WTC11 (cell line): ENCODE measurements around the gene NRF1. TPM values are rescaled to one million over a fixed set of nuclear protein-coding genes. Genes with fewer than 3 reads are reported as not detected.

Source experiments
- ATAC-seq: fragments of 200-7000 bp; cut with Tn5 transposase; 2 replicates; pipeline ENCODE4 v1.10.0; 2021; ENCODE audit warnings: mild to moderate bottlenecking, moderate library complexity
- CTCF ChIA-PET: fragments of 300-600 bp; sonication (Branson Sonifier 250); formaldehyde crosslinking; loops from one replicate; lab custom pipeline; 2021; ENCODE audit warnings: antibody characterized with exemption; lab: Charles Lee
- POLR2A ChIA-PET: fragments of 350-600 bp; sonication (Branson Sonifier 250); formaldehyde crosslinking; loops from one replicate; lab custom pipeline; 2021; ENCODE audit warnings: antibody characterized with exemption; lab: Charles Lee
- DNase-seq: peaks from one replicate; pipeline ENCODE4 v3.0.0; 2021; ENCODE audit warnings: low spot score
- H3K27ac Mint-ChIP-seq: 2 replicates; pipeline ENCODE4 v1.8.0; 2021; ENCODE audit warnings: mixed read lengths
- H3K27me3 Mint-ChIP-seq: 2 replicates; pipeline ENCODE4 v1.8.0; 2021; ENCODE audit warnings: low read depth, mild to moderate bottlenecking, moderate library complexity, mixed read lengths
- H3K36me3 Mint-ChIP-seq: 2 replicates; pipeline ENCODE4 v1.8.0; 2021; ENCODE audit warnings: mixed read lengths
- H3K4me1 Mint-ChIP-seq: 2 replicates; pipeline ENCODE4 v1.8.0; 2022; ENCODE audit warnings: mixed read lengths
- H3K4me3 Mint-ChIP-seq: 2 replicates; pipeline ENCODE4 v1.8.0; 2021; ENCODE audit warnings: mild to moderate bottlenecking, moderate library complexity, mixed read lengths
- H3K9me3 Mint-ChIP-seq: 2 replicates; pipeline ENCODE4 v1.8.0; 2021; ENCODE audit warnings: mixed read lengths
- ATF1 ChIP-seq: sonication (generic); formaldehyde crosslinking; IDR thresholded peaks from 2 replicates; pipeline ENCODE4 v1.8.1; 2023; ENCODE audit warnings: mild to moderate bottlenecking, moderate library complexity, missing genetic modification reagents
- CREM ChIP-seq: sonication (generic); formaldehyde crosslinking; IDR thresholded peaks from 2 replicates; pipeline ENCODE4 v1.8.1; 2022; ENCODE audit warnings: mild to moderate bottlenecking, missing genetic modification reagents, moderate library complexity
- ELF4 ChIP-seq: sonication (generic); formaldehyde crosslinking; IDR thresholded peaks from 2 replicates; pipeline ENCODE4 v1.8.1; 2022; ENCODE audit warnings: low read depth, mild to moderate bottlenecking, moderate library complexity, missing genetic modification reagents
- EMX1 ChIP-seq: fragments of 250-450 bp; sonication (Bioruptor Pico); IDR thresholded peaks from 2 replicates; pipeline ENCODE4 v1.8.0; 2021; ENCODE audit warnings: mild to moderate bottlenecking
- FOXJ3 ChIP-seq: sonication (generic); formaldehyde crosslinking; IDR thresholded peaks from 2 replicates; pipeline ENCODE4 v1.9.0; 2021; ENCODE audit warnings: missing genetic modification reagents, mild to moderate bottlenecking, borderline replicate concordance
- MYBL2 ChIP-seq: sonication (generic); formaldehyde crosslinking; IDR thresholded peaks from 2 replicates; pipeline ENCODE4 v1.8.1; 2023; ENCODE audit warnings: mild to moderate bottlenecking, moderate library complexity, missing genetic modification reagents
- RELA ChIP-seq: sonication (generic); formaldehyde crosslinking; IDR thresholded peaks from 2 replicates; pipeline ENCODE4 v1.8.1; 2022; ENCODE audit warnings: missing genetic modification reagents, mild to moderate bottlenecking, borderline replicate concordance
- SMAD3 ChIP-seq: sonication (generic); formaldehyde crosslinking; IDR thresholded peaks from 2 replicates; pipeline ENCODE4 v1.8.0; 2022; ENCODE audit warnings: missing genetic modification reagents, mild to moderate bottlenecking, borderline replicate concordance
- SMAD4 ChIP-seq: sonication (generic); formaldehyde crosslinking; IDR thresholded peaks from 2 replicates; pipeline ENCODE4 v1.8.0; 2022; ENCODE audit warnings: mild to moderate bottlenecking, missing genetic modification reagents
- ZNF138 ChIP-seq: sonication (generic); formaldehyde crosslinking; conservative IDR thresholded peaks from 2 replicates; pipeline ENCODE4 v1.8.1; 2022; ENCODE audit warnings: mild to moderate bottlenecking, moderate library complexity, missing genetic modification reagents
- ZNF219 ChIP-seq: sonication (generic); formaldehyde crosslinking; IDR thresholded peaks from 2 replicates; pipeline ENCODE4 v1.8.0; 2023; ENCODE audit warnings: missing genetic modification reagents, mild to moderate bottlenecking, borderline replicate concordance
- ZNF232 ChIP-seq: sonication (generic); formaldehyde crosslinking; IDR thresholded peaks from 2 replicates; pipeline ENCODE4 v1.8.0; 2022; ENCODE audit warnings: mild to moderate bottlenecking, missing genetic modification reagents
- total RNA-seq: library from RNA; stranded (reverse); gene quantifications from 3 replicates; pipeline ENCODE4 v1.2.3, GENCODE V29; 2021
- TF ChIP-seq, protein P1 (sequence below): fragments of 250-450 bp; sonication (Bioruptor Pico); IDR thresholded peaks from 2 replicates; pipeline ENCODE4 v2.1.2; 2022; ENCODE audit warnings: mild to moderate bottlenecking, moderate library complexity
- TF ChIP-seq, protein P2 (sequence below): sonication (generic); formaldehyde crosslinking; IDR thresholded peaks from 2 replicates; pipeline ENCODE4 v1.8.0; 2022; ENCODE audit warnings: mild to moderate bottlenecking, missing genetic modification reagents
- TF ChIP-seq, protein P3 (sequence below): sonication (generic); formaldehyde crosslinking; IDR thresholded peaks from 2 replicates; pipeline ENCODE4 v1.8.1; 2022; ENCODE audit warnings: low read depth, mild to moderate bottlenecking, moderate library complexity, missing genetic modification reagents, borderline replicate concordance
- TF ChIP-seq, protein P4 (sequence below): sonication (generic); formaldehyde crosslinking; IDR thresholded peaks from 2 replicates; pipeline ENCODE4 v1.8.1; 2022; ENCODE audit warnings: missing genetic modification reagents, borderline replicate concordance
- TF ChIP-seq, protein P5 (sequence below): fragments of 250-450 bp; sonication (Bioruptor Pico); conservative IDR thresholded peaks from 2 replicates; pipeline ENCODE4 v1.9.0; 2021; ENCODE audit warnings: mild to moderate bottlenecking
- TF ChIP-seq, protein P6 (sequence below): sonication (generic); formaldehyde crosslinking; IDR thresholded peaks from 2 replicates; pipeline ENCODE4 v1.8.0; 2022; ENCODE audit warnings: mild to moderate bottlenecking, missing genetic modification reagents

NRF1 gene
- total RNA-seq, 1 experiment from 2014 or later = 16.4 TPM

DNA sequence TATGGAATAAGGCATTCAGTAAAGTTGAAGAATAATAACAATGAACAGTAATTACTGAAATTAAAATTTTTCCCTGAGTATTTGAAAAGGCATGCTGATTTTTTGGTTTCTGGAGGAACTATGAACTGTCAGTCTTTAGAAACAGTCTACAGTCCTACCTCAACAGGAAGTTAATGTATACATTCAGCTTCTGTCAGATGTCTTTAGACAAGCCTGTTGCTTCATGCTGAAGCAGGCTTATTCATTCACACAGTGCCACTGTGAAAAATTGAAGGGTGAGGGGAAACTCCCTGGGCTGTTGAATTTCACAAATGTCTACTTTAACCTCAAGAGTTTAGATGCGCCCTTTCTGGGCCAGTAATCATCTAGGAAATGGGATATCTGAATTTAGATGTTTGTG lies 3.5 kb downstream of the NRF1 start (continued):
- TF ChIP-seq, protein P1, sequence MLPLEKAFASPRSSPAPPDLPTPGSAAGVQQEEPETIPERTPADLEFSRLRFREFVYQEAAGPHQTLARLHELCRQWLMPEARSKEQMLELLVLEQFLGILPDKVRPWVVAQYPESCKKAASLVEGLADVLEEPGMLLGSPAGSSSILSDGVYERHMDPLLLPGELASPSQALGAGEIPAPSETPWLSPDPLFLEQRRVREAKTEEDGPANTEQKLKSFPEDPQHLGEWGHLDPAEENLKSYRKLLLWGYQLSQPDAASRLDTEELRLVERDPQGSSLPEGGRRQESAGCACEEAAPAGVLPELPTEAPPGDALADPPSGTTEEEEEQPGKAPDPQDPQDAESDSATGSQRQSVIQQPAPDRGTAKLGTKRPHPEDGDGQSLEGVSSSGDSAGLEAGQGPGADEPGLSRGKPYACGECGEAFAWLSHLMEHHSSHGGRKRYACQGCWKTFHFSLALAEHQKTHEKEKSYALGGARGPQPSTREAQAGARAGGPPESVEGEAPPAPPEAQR = no peak
- TF ChIP-seq, protein P2, sequence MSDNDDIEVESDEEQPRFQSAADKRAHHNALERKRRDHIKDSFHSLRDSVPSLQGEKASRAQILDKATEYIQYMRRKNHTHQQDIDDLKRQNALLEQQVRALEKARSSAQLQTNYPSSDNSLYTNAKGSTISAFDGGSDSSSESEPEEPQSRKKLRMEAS (CRISPR knock-in tag) = no peak
- TF ChIP-seq SMAD4 (CRISPR knock-in tag) (no peak), ELF4 (CRISPR knock-in tag) (no peak)
- TF ChIP-seq, protein P3, sequence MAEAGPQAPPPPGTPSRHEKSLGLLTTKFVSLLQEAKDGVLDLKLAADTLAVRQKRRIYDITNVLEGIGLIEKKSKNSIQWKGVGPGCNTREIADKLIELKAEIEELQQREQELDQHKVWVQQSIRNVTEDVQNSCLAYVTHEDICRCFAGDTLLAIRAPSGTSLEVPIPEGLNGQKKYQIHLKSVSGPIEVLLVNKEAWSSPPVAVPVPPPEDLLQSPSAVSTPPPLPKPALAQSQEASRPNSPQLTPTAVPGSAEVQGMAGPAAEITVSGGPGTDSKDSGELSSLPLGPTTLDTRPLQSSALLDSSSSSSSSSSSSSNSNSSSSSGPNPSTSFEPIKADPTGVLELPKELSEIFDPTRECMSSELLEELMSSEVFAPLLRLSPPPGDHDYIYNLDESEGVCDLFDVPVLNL (CRISPR knock-in tag) = no peak
- TF ChIP-seq, all 79 proteins: peak for 0

DNA sequence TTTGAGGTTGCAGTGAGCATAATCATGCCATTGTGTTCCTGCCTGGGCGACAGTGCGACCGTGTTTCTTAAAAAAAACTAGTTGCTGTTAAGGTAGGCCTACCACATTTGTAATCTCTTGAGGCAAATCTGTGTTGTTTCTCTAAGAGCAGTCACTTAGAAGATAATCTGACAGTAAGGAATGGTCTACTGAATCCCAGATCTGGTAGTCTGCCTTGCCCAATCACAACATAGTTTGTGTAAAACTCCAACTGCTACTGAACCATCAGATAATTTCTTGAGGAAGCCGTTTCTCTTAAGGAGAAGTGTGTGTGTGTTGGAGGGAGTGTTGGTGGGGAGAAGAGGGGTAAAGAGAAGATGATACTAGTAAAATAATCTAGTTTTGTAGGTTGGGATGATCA lies 5.0 kb downstream of the NRF1 start:
- Mint-ChIP-seq H3K4me3 (no peak overlapping the region), H3K27ac (peak overlapping the region; percentile 4; the same call in 1 of the 2 replicates), H3K4me1 (peaks cover 49% of the 10 kb centered on the region)
- POLR2A ChIA-PET = no interaction called here
- TF ChIP-seq ZNF232 (CRISPR knock-in tag) = no peak
- TF ChIP-seq CREM (CRISPR knock-in tag) = no peak
- TF ChIP-seq MYBL2 = no peak
- TF ChIP-seq, protein P4, sequence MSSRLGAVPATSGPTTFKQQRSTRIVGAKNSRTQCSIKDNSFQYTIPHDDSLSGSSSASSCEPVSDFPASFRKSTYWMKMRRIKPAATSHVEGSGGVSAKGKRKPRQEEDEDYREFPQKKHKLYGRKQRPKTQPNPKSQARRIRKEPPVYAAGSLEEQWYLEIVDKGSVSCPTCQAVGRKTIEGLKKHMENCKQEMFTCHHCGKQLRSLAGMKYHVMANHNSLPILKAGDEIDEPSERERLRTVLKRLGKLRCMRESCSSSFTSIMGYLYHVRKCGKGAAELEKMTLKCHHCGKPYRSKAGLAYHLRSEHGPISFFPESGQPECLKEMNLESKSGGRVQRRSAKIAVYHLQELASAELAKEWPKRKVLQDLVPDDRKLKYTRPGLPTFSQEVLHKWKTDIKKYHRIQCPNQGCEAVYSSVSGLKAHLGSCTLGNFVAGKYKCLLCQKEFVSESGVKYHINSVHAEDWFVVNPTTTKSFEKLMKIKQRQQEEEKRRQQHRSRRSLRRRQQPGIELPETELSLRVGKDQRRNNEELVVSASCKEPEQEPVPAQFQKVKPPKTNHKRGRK = no peak
- no peak for TF ChIP-seq FOXJ3 (CRISPR knock-in tag)
- TF ChIP-seq, all 79 proteins: peak for 0
- CTCF ChIA-PET = interaction anchor here (2.4 kb wide), 1 partner anchor 9 kb away, joined by 13 read pairs; no protein-coding TSS in a partner anchor
- Mint-ChIP-seq H3K27me3 (no peaks in the 10 kb centered on the region), H3K36me3 (no peaks in the 10 kb centered on the region), H3K9me3 (no peaks in the 10 kb centered on the region)
- DNase-seq (no peak), ATAC-seq (no peak)

DNA sequence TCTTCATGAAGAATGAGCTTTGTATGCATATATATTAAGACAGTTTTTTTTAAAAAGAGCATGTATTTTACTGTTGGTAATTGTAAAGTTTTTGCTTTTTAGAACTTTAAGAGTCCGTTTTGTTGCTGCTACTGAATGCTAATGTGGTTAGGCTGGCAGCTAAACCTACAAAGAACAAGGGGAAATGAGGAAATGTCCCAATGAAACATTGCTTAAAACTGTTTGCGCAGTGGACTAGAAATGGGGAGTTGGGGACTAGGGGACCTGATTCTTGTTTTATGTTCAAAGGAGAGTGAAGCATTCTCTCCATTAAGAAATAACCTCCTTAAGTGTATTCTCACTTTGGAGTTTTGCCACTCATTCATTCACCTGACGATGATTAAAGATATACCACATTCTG lies 5.7 kb downstream of the NRF1 start:
- CTCF ChIA-PET = interaction anchor here (2.4 kb wide), 1 partner anchor 9 kb away, joined by 13 read pairs; no protein-coding TSS in a partner anchor
- H3K9me3 Mint-ChIP-seq = no peaks in the 10 kb centered on the region

More for the DNA sequence above, 5.7 kb downstream of the NRF1 start:
- H3K4me1 Mint-ChIP-seq = peaks cover 49% of the 10 kb centered on the region
- DNase-seq = no peak
- no peak for ATAC-seq
- no peaks in the 10 kb centered on the region for H3K27me3 Mint-ChIP-seq
- H3K36me3 Mint-ChIP-seq = no peaks in the 10 kb centered on the region
- POLR2A ChIA-PET = no interaction called here
- H3K27ac Mint-ChIP-seq = peak overlapping the region; percentile 30; the same call in 1 of the 2 replicates
- no peak overlapping the region for H3K4me3 Mint-ChIP-seq
- TF ChIP-seq, protein P5, sequence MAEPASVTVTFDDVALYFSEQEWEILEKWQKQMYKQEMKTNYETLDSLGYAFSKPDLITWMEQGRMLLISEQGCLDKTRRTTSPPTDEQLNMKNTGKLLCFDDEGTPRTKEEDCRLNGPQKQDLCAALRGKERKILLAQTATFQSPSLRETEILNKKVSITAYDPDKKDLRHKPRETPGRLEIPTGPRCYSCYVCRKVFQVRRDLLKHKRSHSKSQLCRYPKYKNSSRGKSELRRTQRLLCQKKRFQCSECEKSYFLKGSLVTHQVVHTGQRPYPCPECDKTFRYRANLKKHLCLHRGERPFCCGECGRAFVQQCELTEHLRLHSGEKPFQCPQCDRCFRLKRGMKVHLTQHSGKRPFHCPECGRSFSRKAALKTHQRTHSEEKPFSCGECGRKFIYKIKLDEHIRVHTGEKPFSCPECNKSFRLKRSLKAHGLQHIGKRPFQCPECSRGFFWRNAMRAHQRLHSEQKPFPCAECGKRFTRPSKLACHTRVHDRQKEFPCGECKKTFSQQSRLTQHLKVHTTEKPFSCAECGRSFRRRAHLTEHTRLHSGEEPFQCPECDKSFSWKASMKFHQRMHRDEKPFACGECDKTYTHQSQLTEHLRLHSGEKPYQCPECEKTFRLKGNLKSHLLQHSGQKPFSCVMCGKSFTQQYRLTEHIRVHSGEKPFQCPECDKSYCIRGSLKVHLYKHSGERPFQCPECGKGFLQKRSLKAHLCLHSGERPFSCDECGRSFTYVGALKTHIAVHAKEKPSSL (CRISPR knock-in tag) = no peak
- TF ChIP-seq EMX1 (CRISPR knock-in tag) = no peak
- TF ChIP-seq, protein P6, sequence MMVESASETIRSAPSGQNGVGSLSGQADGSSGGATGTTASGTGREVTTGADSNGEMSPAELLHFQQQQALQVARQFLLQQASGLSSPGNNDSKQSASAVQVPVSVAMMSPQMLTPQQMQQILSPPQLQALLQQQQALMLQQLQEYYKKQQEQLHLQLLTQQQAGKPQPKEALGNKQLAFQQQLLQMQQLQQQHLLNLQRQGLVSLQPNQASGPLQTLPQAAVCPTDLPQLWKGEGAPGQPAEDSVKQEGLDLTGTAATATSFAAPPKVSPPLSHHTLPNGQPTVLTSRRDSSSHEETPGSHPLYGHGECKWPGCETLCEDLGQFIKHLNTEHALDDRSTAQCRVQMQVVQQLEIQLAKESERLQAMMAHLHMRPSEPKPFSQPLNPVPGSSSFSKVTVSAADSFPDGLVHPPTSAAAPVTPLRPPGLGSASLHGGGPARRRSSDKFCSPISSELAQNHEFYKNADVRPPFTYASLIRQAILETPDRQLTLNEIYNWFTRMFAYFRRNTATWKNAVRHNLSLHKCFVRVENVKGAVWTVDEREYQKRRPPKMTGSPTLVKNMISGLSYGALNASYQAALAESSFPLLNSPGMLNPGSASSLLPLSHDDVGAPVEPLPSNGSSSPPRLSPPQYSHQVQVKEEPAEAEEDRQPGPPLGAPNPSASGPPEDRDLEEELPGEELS (CRISPR knock-in tag) = no peak
- TF ChIP-seq ATF1 = no peak
- TF ChIP-seq ZNF138 = no peak
- TF ChIP-seq ZNF219 (CRISPR knock-in tag) = no peak
- no peak for TF ChIP-seq ELF4 (CRISPR knock-in tag)
- TF ChIP-seq RELA = no peak
- no peak for TF ChIP-seq SMAD3
